ENCODE measurements around the gene F13B. TPM values are rescaled to one million over a fixed set of nuclear protein-coding genes. Genes with fewer than 3 reads are reported as not detected.

Gene F13B
- total and polyA plus RNA-seq, 2 of the 4 experiments (the other 2 are of a cell fraction) = not detected

GRCh38 chr1:197096137-197096536 lies 29.1 kb upstream of the F13B start:
- Histone ChIP-seq H3K56ac (ENCODE audit: extremely low read depth, insufficient read depth, low read length) (no peak overlapping the region), H3K27ac (ENCODE audit: insufficient read depth, low read length) (no peak overlapping the region), H3K18ac (ENCODE audit: low read depth, low read length) (no peak overlapping the region), H2AK9ac (replicated peaks; ENCODE audit: low read depth, low read length, poor library complexity) (no peak overlapping the region), H3K27me3 (ENCODE audit: control insufficient read depth, insufficient read depth, low read length) (no peaks in the 10 kb centered on the region), H4K20me1 (ENCODE audit: insufficient read depth, low read length) (no peaks in the 10 kb centered on the region), H3K4ac (ENCODE audit: low read depth, low read length) (no peak overlapping the region), H4K91ac (ENCODE audit: insufficient read depth, low read depth, low read length) (no peak overlapping the region), H2AFZ (replicated peaks; ENCODE audit: low read length, poor library complexity) (no peak overlapping the region), H3K79me1 (ENCODE audit: low read depth in 1 of 2, low read length in 2 of 2) (peaks cover 0 to 3% of the 10 kb centered on the region in 2 experiments; a peak in 1 of 4 replicates), H3K14ac (replicated peaks; ENCODE audit: low read depth, low read length) (no peak overlapping the region), H3K4me2 (ENCODE audit: low read depth, low read length) (no peak overlapping the region; the same call in 1 of the 2 replicates), H2BK120ac (ENCODE audit: low read depth, low read length) (no peak overlapping the region), H4K5ac (ENCODE audit: low read depth, low read length) (no peak overlapping the region; the same call in 1 of the 2 replicates), H2BK20ac (ENCODE audit: low read depth, low read length) (no peak overlapping the region), H3K9me1 (ENCODE audit: insufficient read depth, low read length) (no peaks in the 10 kb centered on the region), H3K4me1 (ENCODE audit: control insufficient read depth, insufficient read depth, low read length) (0 out of 2 replicates have a peak, but pooled peaks cover 1% of the 10 kb centered on the region), H3K9me3 (ENCODE audit: control insufficient read depth, insufficient read depth, low read length) (no peaks in the 10 kb centered on the region), H4K8ac (ENCODE audit: low read depth in 2 of 2, low read length in 2 of 2) (no peak overlapping the region), H2BK5ac (ENCODE audit: low read depth, low read length, poor library complexity, severe bottlenecking) (no peak overlapping the region), H3K36me3 (ENCODE audit: control insufficient read depth, insufficient read depth, low read length) (no peaks in the 10 kb centered on the region), H2AK5ac (ENCODE audit: low read depth, low read length) (no peak overlapping the region), H3K9ac (ENCODE audit: low read depth, low read length) (no peak overlapping the region), H2BK15ac (ENCODE audit: low read depth, low read length) (no peak overlapping the region), H3K4me3 (ENCODE audit: insufficient read depth, low read depth, low read length) (no peak overlapping the region), H3K23ac (ENCODE audit: low read depth, low read length) (no peak overlapping the region)
- CTCF ChIA-PET = interaction anchor here (0.6 kb wide), 1 partner anchor 269 kb away, joined by 7 read pairs; no protein-coding TSS in a partner anchor
- ATAC-seq (ENCODE audit: low read depth) (no peak), DNase-seq (peak; percentile 4)
- BruUV-seq (replicated peaks) = no TSS peak
- TF ChIP-seq CHD1 (IDR thresholded peaks at IDR 0.05; ENCODE audit: low read depth, low read length) = no peak
- no peak for TF ChIP-seq RCOR1 (IDR thresholded peaks at IDR 0.05; ENCODE audit: insufficient replicate concordance, low read length)
- no peak for TF ChIP-seq SMC3 (IDR thresholded peaks at IDR 0.05; ENCODE audit: low read depth, low read length)
- no peak for TF ChIP-seq FOS (IDR thresholded peaks at IDR 0.05; ENCODE audit: low read depth, low read length)
- TF ChIP-seq POLR2A (IDR thresholded peaks at IDR 0.05; ENCODE audit: low read depth, low read length) = no peak
- TF ChIP-seq USF2 (IDR thresholded peaks at IDR 0.05; ENCODE audit: low read depth, low read length) = no peak
- no peak for TF ChIP-seq RFX5 (IDR thresholded peaks at IDR 0.05; ENCODE audit: low read depth, low read length)
- no peak for TF ChIP-seq MAFK (IDR thresholded peaks at IDR 0.05; ENCODE audit: low read depth, low read length)
- TF ChIP-seq BHLHE40 (IDR thresholded peaks at IDR 0.05; ENCODE audit: low read depth, low read length) = no peak
- no peak for TF ChIP-seq MXI1 (IDR thresholded peaks at IDR 0.05; ENCODE audit: borderline replicate concordance, low read depth, low read length)
- no peak for TF ChIP-seq CEBPB (IDR thresholded peaks at IDR 0.05; ENCODE audit: low read depth, low read length)
- no peak for TF ChIP-seq NFE2L2 (IDR thresholded peaks at IDR 0.05; ENCODE audit: low read depth, low read length)
- TF ChIP-seq MAZ (IDR thresholded peaks at IDR 0.05; ENCODE audit: borderline replicate concordance, low read depth, low read length) = no peak
- TF ChIP-seq, protein P1, sequence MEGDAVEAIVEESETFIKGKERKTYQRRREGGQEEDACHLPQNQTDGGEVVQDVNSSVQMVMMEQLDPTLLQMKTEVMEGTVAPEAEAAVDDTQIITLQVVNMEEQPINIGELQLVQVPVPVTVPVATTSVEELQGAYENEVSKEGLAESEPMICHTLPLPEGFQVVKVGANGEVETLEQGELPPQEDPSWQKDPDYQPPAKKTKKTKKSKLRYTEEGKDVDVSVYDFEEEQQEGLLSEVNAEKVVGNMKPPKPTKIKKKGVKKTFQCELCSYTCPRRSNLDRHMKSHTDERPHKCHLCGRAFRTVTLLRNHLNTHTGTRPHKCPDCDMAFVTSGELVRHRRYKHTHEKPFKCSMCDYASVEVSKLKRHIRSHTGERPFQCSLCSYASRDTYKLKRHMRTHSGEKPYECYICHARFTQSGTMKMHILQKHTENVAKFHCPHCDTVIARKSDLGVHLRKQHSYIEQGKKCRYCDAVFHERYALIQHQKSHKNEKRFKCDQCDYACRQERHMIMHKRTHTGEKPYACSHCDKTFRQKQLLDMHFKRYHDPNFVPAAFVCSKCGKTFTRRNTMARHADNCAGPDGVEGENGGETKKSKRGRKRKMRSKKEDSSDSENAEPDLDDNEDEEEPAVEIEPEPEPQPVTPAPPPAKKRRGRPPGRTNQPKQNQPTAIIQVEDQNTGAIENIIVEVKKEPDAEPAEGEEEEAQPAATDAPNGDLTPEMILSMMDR (conservative IDR thresholded peaks at IDR 0.05; ENCODE audit: low read depth, low read length) = no peak
- TF ChIP-seq RAD21 (IDR thresholded peaks at IDR 0.05; ENCODE audit: low read length) = no peak
- intact Hi-C loops (cut with micrococcal nuclease) (no loop called here), in situ Hi-C loops (cut with MboI; ENCODE audit: low sequenced_read_pairs) (no loop called here), dilution Hi-C loops (cut with HindIII; ENCODE audit: low sequenced_read_pairs, unreplicated experiment) (no loop called here)
- POLR2A ChIA-PET (ENCODE audit: unreplicated experiment) = no interaction called here
- no CpG with 5 or more reads among the region's 1 CpG for WGBS, 2 experiments (ENCODE audit: extremely low coverage in 2 of 2, insufficient read length in 1 of 2)
